GM21576 (cell line): ENCODE measurements around the gene AGAP1.
"Not testable (repeated sequence)": the region's sequence is repeated elsewhere in the genome, so short reads cannot be mapped to it uniquely, and the experiment has no call there.

Source experiments
- ATAC-seq: cut with Tn5 transposase; IDR thresholded peaks from one replicate; pipeline ENCODE4 v1.9.1; 2021; ENCODE audit warnings: mild to moderate bottlenecking, moderate library complexity; ENCODE audit not compliant: unreplicated experiment

Gene AGAP1

DNA sequence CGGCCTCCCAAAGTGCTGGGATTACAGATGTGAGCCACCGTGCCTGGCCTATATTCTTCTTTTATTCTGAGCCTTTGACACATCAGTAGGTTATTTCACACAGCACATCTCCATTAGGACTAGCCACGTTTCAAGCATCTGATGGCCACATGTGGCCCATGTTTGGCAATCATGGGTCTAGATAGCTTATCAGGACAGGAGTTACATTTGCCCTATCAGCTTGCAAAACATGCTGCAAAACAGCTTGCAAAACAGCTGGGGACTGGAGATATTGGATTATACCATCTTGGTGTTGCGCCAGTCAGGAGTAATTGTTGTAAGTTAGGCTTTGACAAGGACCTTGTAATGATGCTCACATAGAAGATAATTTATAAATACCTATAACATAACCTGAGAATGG is 579.4 kb downstream of the AGAP1 start:
- no peak for ATAC-seq

GRCh38 chr2:236073867-236074655 is 580.2 kb downstream of the AGAP1 start:
- ATAC-seq = no peak

DNA sequence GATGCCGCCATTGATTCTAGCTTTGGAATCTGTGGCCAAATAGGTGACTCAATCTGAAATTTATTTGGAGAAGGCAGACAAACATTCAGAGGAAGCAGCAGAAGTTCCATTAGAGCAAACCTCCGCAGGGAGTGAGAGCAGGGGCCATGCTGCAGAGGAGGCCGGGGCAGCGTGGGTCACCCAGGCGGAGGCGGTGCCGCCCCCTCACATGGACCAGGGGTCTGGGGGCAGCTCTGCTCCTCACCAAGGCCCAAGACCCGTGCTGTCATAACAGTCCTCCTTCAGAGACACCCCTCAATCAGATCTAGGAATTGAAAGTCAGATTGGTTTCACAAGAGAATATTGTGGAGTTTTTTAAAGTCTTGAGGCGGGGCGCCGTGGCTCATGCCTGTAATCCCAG is 582.0 kb downstream of the AGAP1 start:
- no peak for ATAC-seq

DNA sequence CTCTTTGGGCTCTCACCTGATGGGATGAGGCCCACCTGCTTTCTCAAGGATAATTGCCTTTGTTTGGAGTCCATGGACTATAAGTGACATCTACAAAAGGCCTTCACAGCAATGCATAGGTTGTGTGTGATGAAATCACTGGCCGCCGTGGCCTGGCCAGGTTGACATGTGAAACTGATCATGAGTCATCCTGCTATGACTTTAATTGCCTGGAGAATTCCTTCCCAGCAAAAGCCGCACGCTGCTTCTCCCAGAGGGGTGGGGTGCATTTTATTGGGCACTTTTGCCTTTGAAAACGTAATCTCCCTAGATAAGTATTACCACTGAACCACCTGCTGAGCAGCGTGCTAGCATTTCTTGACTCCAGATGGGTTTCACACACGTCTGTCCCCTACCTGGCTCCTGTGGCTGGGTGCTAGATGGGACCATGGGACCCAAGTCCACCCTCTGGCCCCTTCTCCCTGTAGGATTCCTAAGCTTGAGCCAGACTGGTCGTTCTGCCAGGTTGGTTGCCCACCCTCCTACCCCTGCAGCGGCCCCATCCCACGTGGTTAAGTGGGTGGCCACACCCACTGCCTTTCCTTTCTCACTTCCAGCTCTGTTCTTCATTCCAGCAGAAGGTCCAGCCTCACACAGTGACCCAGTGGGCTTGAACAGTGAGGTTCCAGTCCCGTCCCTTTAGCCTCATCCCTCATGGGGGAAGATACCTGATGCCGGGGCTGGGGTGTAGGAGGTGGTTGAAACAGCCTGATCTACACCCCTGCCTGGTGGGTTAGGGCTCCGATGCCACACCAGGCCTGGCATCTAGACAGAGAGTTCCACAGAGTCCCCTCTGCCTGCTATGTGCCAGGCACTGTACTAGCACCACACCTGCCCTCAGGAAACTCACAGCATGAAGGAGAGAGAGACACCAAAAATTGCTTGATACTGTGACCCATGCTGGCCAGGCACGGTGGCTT is 584.7 kb downstream of the AGAP1 start:
- ATAC-seq = no peak

DNA sequence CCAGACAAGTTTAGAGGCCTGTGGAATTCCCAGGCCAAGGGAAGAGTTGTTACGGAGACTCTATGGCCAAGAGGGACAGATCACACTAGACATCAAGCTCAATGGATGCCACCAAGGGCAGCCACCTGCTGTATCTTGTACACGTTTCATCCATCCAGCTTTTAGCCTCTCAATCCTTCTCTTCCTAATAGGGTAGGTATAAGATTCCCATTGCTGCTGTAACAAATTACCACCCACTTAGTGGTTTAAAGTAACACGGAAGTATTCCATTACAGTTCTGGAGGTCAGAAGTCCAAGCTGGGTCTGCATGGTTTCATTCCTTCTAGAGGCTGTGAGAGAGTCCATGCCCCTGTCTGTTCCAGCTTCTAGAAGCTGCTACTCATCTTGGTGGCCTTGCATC is 586.6 kb downstream of the AGAP1 start:
- no peak for ATAC-seq

DNA sequence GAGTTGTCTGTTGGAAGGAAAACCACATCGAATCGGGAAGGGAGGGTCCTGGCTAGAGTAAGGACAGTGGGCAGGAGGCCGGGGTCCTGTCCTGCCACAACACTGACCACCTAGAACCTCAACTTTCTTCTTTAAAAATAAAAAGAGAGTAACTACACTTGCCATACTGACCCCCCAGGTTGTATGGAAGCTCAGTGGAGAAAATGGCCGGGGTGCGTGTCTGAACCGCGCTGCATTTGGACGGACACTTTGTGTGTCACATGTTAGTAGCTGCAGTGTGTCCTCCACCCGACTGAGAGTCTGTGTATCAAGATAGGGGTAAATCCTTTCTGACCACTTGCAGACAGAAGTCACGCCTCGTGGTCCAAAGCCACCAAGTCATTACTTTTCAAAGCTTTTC is 587.3 kb downstream of the AGAP1 start:
- ATAC-seq = no peak

DNA sequence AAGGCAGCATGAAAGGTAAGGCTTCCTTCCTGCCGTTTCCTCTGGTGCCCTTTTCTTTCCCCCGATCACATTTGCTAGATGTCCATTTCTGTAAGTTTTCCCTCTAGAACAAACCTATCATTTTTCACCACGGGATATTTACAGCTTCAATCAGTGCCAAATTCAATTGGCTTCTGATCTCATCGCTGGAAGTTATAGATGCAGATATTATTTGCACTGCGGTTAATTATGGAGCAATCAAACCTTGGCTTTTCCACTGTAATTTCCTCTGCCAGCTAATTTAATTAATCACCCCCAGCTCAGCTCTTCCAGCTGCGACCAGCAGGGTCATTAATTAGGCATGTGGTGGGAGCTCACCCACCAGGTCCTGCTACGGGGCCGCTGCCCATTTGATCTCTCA is 588.2 kb downstream of the AGAP1 start:
- no peak for ATAC-seq

DNA sequence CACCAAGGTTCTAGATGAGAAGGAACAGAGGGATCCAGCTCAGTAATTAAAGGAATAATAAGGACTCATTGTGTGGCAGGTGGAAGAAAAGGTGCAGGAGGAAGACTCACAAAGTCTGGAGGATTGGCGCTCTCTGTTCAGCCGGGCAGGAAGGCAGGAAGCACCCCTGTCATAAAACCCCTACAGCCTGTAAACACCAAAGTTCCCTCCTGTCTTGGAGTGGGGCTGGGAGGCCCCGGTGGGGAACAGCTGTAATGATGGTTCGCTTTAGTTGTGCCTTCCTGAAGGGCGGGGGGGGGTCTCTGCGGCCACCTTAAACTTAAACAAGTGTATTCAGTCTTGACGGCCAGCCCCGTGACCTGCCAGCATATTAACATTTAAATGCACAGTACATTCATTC is 590.1 kb downstream of the AGAP1 start:
- no peak for ATAC-seq

- no peak for ATAC-seq
Measured at GRCh38 chr2:236085211-236085610, 591.4 kb downstream of the AGAP1 start.

DNA sequence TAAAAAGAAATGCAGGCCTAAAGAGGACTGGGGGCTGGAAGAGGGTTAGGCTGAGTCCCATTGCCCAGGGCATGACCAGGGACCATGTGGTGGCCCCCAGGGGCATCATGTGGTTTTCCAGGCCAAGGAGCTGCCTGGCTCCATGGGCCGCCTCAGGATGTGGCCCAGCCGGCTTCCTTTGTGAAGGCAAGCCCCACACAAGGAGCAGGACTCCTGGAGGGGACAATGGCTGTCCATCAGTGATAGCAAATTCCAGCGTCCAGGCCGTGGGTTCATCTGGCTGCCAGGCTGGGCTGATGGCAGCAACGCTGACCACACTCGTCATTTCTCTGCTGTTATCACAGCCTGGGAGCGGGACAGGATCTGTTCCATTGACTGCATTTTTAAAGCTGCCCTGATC is 591.8 kb downstream of the AGAP1 start:
- ATAC-seq = no peak

DNA sequence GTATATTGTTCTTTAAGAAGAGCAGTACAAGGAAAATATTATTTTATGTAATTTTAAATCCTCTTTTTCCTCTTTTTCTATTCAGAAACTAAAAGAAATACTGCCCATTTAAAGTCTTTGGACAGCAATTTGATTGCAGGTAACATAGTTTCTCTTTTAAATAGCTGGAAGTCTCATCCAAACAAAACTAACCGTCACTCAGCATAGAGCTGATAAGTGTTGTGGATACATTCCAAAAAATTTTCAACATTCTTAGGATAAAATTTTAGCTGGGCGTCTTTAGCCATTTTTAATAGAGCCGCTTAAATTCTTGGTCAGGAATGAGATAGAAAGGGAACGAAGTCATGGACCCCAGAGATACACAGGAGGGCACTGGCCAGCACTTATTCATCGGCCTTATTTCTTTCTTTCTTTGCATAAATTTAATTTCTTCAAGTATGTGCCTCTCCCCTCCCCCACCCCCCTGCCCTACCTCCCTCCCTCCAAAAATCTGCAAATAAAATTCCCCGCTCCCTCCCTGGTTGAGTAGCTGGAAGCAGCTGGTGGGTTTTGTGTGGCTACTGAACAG is 592.6 kb downstream of the AGAP1 start:
- ATAC-seq = no peak

- ATAC-seq = no peak
Measured at GRCh38 chr2:236086971-236087465, 593.2 kb downstream of the AGAP1 start.

DNA sequence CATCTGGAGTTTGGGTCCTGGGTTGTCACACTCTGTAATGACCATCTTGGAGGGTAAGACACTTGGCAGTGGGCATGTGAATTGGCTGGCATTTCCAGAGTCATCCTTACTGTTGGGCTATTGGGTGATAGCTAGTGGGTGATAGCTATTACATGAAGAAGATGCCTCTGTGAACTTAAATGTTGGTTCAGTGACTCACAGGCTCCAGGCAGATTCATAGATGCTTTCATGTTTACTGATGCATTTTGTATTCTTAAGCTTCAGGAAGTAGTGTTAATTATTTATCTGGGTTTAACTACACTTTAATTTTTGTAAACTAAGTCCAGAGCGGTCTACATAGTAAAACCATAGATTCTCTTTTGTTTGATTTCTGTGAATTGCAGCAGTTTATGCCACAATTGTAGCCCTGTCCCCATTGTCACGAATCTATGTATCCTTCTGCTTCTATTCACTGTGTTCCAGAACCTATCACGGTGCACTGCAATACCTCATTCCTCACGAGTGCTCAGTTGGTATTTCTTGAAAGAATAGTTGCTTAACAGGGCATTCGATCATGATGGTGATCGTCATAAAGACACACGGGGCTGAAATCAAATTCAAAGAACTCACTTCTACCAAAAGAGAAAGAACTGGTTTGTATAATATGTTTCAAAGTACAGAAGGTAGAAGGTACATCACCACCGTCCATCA is 594.7 kb downstream of the AGAP1 start:
- ATAC-seq = no peak

GRCh38 chr2:236089271-236090026 is 595.6 kb downstream of the AGAP1 start:
- no peak for ATAC-seq

DNA sequence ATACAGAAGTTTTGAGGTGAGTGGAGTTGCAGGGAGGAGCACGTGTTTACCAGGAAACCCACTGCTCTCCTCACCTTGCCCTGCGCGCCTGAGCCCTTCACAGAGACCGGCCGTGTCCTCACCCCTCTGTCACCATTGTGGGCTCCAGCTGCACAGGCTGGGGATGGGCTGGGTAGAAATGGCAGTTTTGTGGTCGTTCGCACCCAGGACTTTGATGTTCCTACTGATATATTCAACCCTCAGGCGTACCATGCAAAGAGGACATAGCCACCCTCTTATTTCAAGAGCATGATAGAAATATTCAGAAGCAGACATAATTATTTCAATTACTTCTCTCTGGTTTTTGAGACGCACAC is 596.2 kb downstream of the AGAP1 start:
- ATAC-seq = no peak

- ATAC-seq = not testable (repeated sequence)
Measured at GRCh38 chr2:236090826-236091225, 597.0 kb downstream of the AGAP1 start.

GRCh38 chr2:236092714-236093113 is 598.9 kb downstream of the AGAP1 start:
- no peak for ATAC-seq

GRCh38 chr2:236093134-236093533 is 599.3 kb downstream of the AGAP1 start:
- ATAC-seq = no peak

DNA sequence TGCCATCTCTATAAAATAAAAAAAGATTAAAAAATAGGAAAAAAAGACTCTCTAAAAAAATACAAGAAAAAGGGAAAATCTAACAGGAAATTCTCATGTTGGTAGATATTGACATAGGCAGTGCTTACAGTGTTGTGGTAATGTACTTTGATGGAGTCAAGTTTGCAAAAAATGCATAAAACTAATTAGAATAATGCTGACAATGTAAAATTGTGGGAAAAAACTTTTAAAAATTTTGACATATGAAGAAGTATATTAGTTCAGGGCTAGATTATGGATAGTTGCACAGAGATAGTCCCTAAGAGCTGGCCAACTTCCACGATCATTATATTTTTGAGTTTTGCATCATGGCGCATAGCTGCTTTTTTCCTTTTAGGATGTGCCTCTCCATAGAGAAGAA is 601.7 kb downstream of the AGAP1 start:
- ATAC-seq = no peak

- no peak for ATAC-seq
Measured at GRCh38 chr2:236101311-236101950, 607.6 kb downstream of the AGAP1 start.
